ENCODE measurements around the gene SIN3A.
"Not testable (repeated sequence)": the region's sequence is repeated elsewhere in the genome, so short reads cannot be mapped to it uniquely, and the experiment has no call there.

DNA sequence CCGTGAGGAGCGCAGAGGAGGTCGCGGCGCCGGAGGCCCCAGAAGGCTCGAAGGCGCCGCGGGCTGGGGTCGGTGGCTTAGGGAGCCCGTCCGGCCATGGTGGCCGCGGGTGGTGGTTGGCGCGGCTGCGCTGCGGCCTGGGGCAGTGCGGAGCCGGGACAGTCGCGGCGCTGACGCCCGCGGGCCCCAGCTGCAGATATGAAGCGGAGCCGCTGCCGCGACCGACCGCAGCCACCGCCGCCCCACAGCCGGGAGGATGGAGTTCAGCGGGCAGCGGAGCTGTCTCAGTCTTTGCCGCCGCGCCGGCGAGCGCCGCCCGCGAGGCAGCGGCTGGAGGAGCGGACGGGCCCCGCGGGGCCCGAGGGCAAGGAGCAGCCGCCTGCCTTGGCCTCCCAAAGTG, 29.0 kb upstream of the SIN3A start:
- TF ChIP-seq POLR2A (IDR thresholded peaks at IDR 0.05; ENCODE audit: low read length); GATA1 (IDR thresholded peaks at IDR 0.05; ENCODE audit: low read depth, low read length): not testable (repeated sequence)

Data from erythroblast (primary cell).